GM21526 (cell line): Measurements from ENCODE around the gene SH3BP5L.
A peak's percentile ranks its signal among the peaks of the same experiment; 100 is the strongest.

Experiments
- ATAC-seq: cut with Tn5 transposase; IDR thresholded peaks from one replicate; pipeline ENCODE4 v1.9.1; 2021; ENCODE audit warnings: moderate library complexity; ENCODE audit not compliant: unreplicated experiment, low FRiP score

SH3BP5L gene

GRCh38 chr1:248852481-248853405 is 27.0 kb upstream of the SH3BP5L start:
- ATAC-seq, result no peak

- no peak for ATAC-seq
Observed at GRCh38 chr1:248851390-248851789, 25.7 kb upstream of the SH3BP5L start.

- no peak for ATAC-seq
Observed at GRCh38 chr1:248850536-248851251, 25.0 kb upstream of the SH3BP5L start.

GRCh38 chr1:248850124-248850523 is 24.4 kb upstream of the SH3BP5L start:
- ATAC-seq, result no peak

- no peak for ATAC-seq
Observed at GRCh38 chr1:248849637-248850036, 23.9 kb upstream of the SH3BP5L start.

GRCh38 chr1:248849152-248849551 is 23.4 kb upstream of the SH3BP5L start:
- ATAC-seq, result no peak

- no peak for ATAC-seq
Observed at GRCh38 chr1:248848602-248849001, 22.9 kb upstream of the SH3BP5L start.

GRCh38 chr1:248847956-248848561 is 22.3 kb upstream of the SH3BP5L start:
- no peak for ATAC-seq

- ATAC-seq, result no peak
Observed at GRCh38 chr1:248847181-248847955, 21.7 kb upstream of the SH3BP5L start.

- ATAC-seq, result no peak
Observed at GRCh38 chr1:248844526-248844925, 18.8 kb upstream of the SH3BP5L start.

- no peak for ATAC-seq
Observed at GRCh38 chr1:248843687-248844086, 18.0 kb upstream of the SH3BP5L start.

GRCh38 chr1:248842781-248843331 is 17.1 kb upstream of the SH3BP5L start:
- peak; percentile 34 for ATAC-seq

- no peak for ATAC-seq
Observed at GRCh38 chr1:248841702-248842395, 16.1 kb upstream of the SH3BP5L start.

- no peak for ATAC-seq
Observed at GRCh38 chr1:248840946-248841345, 15.2 kb upstream of the SH3BP5L start.

GRCh38 chr1:248839168-248839555 is 13.4 kb upstream of the SH3BP5L start:
- no peak for ATAC-seq

- peak; percentile 63 for ATAC-seq
Observed at GRCh38 chr1:248838357-248839167, 12.8 kb upstream of the SH3BP5L start.

GRCh38 chr1:248837781-248838356 is 12.2 kb upstream of the SH3BP5L start, which contains the start of gene ZNF672:
ZNF672 (plus strand) TSS chr1:248838224; CDS start chr1:248847275, 9,051 bp downstream.
- peak; percentile 83 for ATAC-seq

GRCh38 chr1:248837045-248837780 is 11.5 kb upstream of the SH3BP5L start:
- ATAC-seq, result no peak
